ENCODE data around the gene MON2. TPM values are rescaled to one million over a fixed set of nuclear protein-coding genes. Genes with fewer than 3 reads are reported as not detected.
"Not testable (repeated sequence)": the region's sequence is repeated elsewhere in the genome, so short reads cannot be mapped to it uniquely, and the experiment has no call there.

The MON2 gene
- total RNA-seq, 1 donor from 2014 or later, result 54.0 TPM

DNA sequence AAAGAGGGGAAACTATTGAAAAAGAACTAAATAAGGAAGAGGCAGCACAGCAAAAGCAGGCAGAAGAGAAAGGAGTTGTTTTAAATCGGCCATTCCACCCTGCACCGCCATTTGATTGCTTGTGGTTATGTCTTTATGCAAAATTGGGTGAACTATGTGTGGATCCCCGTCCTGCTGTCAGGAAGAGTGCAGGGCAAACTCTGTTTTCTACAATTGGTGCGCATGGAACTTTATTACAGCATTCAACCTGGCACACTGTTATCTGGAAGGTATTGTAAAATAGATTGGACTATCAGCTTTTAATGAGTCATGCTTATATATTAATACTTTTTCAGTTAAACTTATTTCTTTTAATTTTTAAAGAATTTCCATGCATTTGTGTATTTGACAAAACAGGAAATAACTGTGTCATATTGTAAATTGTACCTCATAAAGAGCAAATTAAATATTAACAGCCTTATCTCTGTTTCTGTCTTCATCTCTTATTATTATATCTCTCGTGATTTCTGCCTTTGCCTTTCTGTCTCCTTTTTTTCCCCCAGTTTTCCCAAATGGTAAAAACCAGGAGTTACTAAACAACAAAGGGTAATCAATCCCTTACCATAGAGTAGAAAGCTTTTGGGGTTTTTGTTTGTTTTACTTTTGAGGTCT lies 86.4 kb downstream of the MON2 start:
- no peak for DNase-seq (ENCODE audit: low read depth)

GRCh38 chr12:62559366-62559765 lies 92.7 kb downstream of the MON2 start:
- DNase-seq (ENCODE audit: low read depth), result not testable (repeated sequence)

DNA sequence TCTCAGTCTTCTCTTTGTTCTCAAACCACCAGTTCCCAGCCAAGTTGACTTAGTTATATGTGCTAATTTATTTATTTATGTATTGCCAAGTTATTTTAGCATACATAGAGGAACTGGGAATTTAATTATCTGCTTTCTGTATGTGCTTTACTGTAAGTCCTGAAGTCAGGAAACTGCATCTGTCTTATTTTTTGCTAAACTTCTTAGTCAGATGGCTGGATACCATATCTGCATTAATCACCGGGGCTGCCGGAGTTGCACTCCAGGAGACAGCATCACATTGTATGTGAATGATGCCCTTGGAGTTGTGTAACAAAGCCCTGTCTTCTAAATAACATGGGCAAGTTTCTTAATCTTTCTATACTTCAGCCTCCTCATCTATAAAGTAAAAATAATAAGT lies 96.2 kb downstream of the MON2 start:
- DNase-seq (ENCODE audit: low read depth), result no peak

- no peak for DNase-seq (ENCODE audit: low read depth)
Measured at GRCh38 chr12:62575036-62575435, 108.4 kb downstream of the MON2 start.

DNA sequence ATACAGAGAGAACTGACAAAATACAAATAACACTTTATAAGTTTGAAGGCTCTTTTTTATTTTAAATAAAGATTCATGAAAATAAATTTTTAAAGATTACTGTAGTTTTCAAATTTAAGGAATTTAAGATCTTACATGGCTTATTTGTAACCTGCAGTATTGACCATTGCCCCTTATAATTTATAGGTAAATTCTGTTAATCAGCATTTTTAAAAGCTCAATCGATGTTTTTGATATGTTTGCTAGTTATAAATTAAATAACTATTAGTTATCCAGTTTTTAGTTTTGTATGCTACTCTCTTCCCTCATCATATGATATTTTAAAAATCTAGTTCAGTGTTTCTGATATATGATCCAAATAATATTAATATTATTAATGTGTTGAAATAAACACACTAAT lies 109.9 kb downstream of the MON2 start:
- no peak for DNase-seq (ENCODE audit: low read depth)

- no peak for DNase-seq (ENCODE audit: low read depth)
Measured at GRCh38 chr12:62578726-62579125, 112.1 kb downstream of the MON2 start.

- peak; percentile 80 for DNase-seq (ENCODE audit: low read depth)
Measured at GRCh38 chr12:62581288-62582064, 114.8 kb downstream of the MON2 start.

DNA sequence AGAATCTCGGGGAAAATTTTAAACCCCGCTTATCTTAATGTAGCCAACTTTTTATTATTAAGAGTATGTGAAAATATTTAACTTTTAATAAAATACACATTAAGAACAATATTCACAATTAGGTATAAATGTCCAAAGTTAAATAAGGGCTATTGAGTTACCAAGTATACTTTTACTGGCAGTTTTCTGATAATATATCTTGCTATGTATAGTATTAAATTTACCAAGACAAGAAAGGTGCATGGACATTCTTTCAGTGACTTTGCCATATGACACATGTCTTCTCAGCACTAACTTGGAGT lies 115.4 kb downstream of the MON2 start:
- DNase-seq (ENCODE audit: low read depth), result no peak

DNA sequence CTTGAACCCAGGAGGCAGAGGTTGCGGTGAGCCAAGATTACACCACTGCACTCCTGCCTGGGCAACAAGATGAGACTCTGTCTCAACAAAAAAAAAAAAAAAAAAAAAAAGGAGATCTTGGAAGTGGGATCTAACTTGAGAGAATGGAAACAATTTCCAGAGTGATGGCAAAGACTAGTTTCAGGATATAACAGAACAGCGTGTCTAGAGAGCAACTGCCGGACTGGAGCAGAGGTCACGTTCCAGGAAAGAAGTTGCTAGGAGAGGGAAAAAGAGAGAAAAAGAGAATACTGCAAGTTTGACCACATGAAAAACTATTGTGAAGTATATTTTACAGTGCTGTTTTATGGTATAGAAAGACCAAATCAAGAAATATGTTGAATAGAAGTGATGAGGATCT lies 118.0 kb downstream of the MON2 start:
- DNase-seq (ENCODE audit: low read depth), result no peak

- DNase-seq (ENCODE audit: low read depth), result no peak
Measured at GRCh38 chr12:62586850-62587249, 120.2 kb downstream of the MON2 start.

GRCh38 chr12:62588916-62589315 lies 122.3 kb downstream of the MON2 start:
- DNase-seq (ENCODE audit: low read depth), result no peak

- DNase-seq (ENCODE audit: low read depth), result no peak
Measured at GRCh38 chr12:62597253-62597652, 130.6 kb downstream of the MON2 start.

DNA sequence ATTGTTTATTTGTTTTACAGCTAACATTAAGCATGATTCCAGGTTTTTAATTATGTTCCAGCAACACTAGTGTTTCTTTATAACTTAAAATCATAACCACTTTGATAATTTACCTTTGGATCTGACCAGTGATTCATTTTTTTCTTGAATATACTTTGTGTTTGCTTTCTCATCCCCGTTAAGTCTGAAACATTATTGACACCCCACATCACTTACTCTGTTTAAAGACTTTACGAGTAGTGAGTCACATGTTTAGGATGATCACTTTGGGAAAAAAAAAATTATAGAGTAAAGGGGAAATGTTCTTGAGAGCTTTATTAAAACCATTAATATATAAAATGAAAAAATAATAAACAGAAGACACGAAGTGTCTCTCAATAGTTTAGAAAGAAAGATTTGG lies 132.2 kb downstream of the MON2 start:
- DNase-seq (ENCODE audit: low read depth), result no peak

- DNase-seq (ENCODE audit: low read depth), result no peak
Measured at GRCh38 chr12:62599854-62600437, 133.3 kb downstream of the MON2 start.

DNA sequence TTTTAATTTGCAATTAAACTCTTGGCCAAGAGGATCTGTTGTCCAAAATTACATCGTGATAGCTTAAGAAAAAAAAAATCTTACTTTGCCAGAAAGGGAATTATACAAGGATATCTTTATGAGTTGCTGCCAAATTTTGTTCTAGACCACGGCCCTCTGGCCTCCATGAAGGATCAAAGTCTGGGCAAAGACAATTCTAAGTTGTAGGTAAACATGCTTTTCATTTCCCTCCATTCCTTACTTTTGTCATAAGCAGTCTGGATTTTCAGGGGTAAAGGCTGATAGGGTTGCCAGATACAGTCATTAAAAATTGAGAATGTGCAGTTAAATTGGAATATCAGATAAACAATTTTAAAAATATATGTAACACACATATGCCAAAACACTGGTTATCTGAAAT lies 135.1 kb downstream of the MON2 start:
- DNase-seq (ENCODE audit: low read depth), result no peak

DNA sequence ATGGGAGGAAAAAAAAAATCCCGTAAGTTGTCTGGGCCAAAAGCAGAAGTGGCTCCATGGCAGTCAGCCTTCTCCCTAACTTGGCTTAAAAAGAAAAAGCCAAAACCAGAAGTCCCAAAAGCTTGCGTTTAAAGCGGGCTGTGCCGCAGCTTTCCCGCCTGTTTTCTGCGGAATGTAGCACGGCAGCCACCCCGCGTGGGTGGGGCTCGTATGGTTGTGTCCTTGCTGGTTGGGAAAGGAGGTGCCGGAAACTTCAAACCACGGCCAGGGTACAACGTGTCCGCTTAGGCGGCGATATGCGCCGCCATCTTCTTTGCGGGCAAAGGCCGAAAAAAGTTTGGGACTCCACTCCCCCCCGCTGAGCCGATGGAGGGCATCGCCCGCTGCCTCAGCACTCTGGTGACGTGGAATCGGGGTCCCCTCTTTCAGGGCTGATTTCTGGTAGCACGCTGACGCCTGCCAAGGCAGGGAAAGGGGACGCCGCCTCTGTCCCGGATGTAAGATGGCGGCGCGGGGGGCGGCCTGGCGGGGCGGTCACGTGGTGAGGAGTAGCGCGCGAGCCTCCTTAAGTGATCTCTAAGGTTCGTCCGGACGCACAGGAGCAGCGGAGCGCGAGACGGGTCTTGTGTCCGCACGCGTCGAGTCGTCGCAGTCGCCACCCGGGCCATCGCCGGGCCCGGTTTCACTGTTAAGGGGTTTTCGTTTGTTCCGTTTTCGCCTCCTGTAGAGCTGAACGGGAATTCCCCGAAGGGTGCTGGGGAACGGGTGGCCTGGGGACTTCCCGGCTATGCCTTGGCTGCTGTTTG lies 135.8 kb downstream of the MON2 start:
- DNase-seq (ENCODE audit: low read depth), result peak; percentile 81

DNA sequence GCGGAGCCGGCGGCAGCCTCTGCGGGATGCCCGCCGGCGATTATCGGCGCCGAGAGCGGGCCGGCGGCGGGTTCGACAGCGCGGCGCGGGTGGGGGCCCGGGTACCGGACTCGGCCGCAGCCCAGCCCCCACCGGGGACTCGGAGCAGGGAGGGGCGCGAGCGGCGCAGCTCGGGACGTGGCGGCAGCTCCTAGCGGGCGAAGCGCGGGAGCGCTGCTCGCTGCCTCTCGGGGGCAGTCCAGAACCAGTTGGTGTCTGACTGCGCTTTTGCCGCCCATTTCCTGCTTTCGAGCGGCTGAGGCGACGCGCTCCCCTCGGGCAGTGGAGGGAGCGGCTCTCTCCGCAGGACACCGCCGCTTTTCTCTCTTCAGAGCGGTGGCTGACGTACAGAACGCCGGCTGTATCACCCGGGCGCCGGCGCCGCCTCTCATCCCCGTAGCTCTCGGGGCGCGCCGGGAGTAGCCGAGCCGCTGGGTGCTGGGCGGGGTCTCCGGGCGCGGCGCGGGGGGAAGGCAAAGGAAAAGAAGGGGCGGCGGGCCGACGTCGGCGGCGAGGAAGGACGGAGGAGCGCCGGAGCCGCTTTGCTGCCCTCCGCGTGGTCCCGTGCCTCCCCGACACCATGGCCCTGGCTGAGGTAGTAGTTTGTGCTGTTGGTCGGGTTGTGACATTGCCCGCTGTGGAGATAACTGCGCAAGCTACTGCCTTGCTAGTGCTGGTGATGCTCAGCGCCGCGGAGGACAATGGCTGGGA lies 136.6 kb downstream of the MON2 start:
- peak; percentile 72 for DNase-seq (ENCODE audit: low read depth)

DNA sequence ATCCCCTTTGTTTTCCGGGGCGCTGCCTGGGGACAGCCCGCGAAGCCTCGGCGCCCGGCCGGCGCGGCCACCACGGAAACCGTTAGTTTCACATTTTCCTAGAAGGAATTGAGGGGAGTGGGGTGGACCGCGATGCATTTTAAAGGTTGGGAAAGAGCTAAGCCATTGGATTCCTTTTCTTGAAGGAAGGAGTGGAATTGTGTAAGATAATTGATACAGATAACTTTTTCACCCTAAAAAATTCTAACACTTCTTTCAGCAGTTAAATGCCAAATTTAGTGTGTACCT lies 137.1 kb downstream of the MON2 start:
- no peak for DNase-seq (ENCODE audit: low read depth)

DNA sequence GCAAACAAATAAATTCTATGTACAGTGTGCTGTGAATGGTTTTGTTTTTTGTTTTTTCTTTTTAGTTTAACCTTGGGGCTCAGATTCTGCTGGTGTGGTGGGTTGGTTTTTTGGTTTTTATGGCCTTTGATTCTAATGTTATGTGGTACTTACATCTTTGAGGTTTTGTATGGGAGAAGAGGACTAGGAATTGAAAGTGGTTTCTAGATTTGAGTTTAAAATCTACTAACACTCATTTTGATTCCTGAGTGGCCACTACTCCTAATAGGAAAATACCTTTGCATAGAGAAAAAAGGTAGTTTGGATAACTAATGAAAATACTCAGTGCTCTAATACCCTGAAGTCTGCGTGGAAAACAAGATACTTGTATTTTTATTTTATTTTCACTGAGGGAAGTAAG lies 137.7 kb downstream of the MON2 start:
- DNase-seq (ENCODE audit: low read depth), result no peak

- no peak for DNase-seq (ENCODE audit: low read depth)
Measured at GRCh38 chr12:62604871-62605270, 138.2 kb downstream of the MON2 start.

- DNase-seq (ENCODE audit: low read depth), result no peak
Measured at GRCh38 chr12:62605981-62606380, 139.4 kb downstream of the MON2 start.

GRCh38 chr12:62606654-62607053 lies 140.0 kb downstream of the MON2 start:
- DNase-seq (ENCODE audit: low read depth), result no peak
